Activated CD8-positive, alpha-beta T cell treated with anti-CD3 and anti-CD28 coated beads for 36 hours (primary cell): ENCODE results near the gene PDE9A. TPM values are rescaled to one million over a fixed set of nuclear protein-coding genes. Genes with fewer than 3 reads are reported as not detected.
"Not testable (repeated sequence)": the region's sequence is repeated elsewhere in the genome, so short reads cannot be mapped to it uniquely, and the experiment has no call there.

Experiments used
- ATAC-seq: fragments of 200-7000 bp; cut with Tn5 transposase; one replicate; pipeline ENCODE4 v1.10.0; 2021; ENCODE audit warnings: mild to moderate bottlenecking, moderate library complexity
- CTCF ChIA-PET: fragments of 350-600 bp; sonication (Branson Sonifier 250); formaldehyde crosslinking; loops from one replicate; lab custom pipeline; 2021; ENCODE audit warnings: antibody characterized with exemption; lab: Charles Lee
- POLR2A ChIA-PET: fragments of 350-600 bp; sonication (Branson Sonifier 250); formaldehyde crosslinking; loops from one replicate; lab custom pipeline; 2021; ENCODE audit warnings: antibody characterized with exemption; lab: Charles Lee
- DNase-seq: peaks from one replicate; pipeline ENCODE4 v3.0.0-alpha.2; 2020
- H3K27ac Mint-ChIP-seq: one replicate; pipeline ENCODE4 v1.8.0; 2021; ENCODE audit warnings: mild to moderate bottlenecking, mixed read lengths
- H3K27me3 Mint-ChIP-seq: one replicate; pipeline ENCODE4 v1.8.0; 2021; ENCODE audit warnings: mixed read lengths
- H3K36me3 Mint-ChIP-seq: one replicate; pipeline ENCODE4 v1.8.0; 2021; ENCODE audit warnings: low read depth, mixed read lengths
- H3K4me1 Mint-ChIP-seq: one replicate; pipeline ENCODE4 v1.8.0; 2021; ENCODE audit warnings: low read depth, mixed read lengths
- H3K4me3 Mint-ChIP-seq: one replicate; pipeline ENCODE4 v1.8.0; 2021; ENCODE audit warnings: mild to moderate bottlenecking, moderate library complexity, mixed read lengths
- H3K9me3 Mint-ChIP-seq: one replicate; pipeline ENCODE4 v1.8.0; 2021; ENCODE audit warnings: mixed read lengths
- CTCF ChIP-seq: fragments of 200-600 bp; IDR thresholded peaks from one replicate; pipeline ENCODE4 v1.8.0; 2022; ENCODE audit warnings: antibody characterized with exemption, mild to moderate bottlenecking
- intact Hi-C: fragments of 100-400 bp; cut with micrococcal nuclease; formaldehyde crosslinking; loops from one replicate; pipeline ENCODE4 v1.10.0; 2022
- total RNA-seq, 2 experiments: library from RNA; stranded (reverse); gene quantifications; one replicate each; pipeline ENCODE4 v1.2.3, GENCODE V29; 2021

The PDE9A gene
- total RNA-seq, 2 experiments from 2014 or later: 11.1 to 11.5 TPM

GRCh38 chr21:42796327-42797062 lies 143.1 kb downstream of the PDE9A start:
- Mint-ChIP-seq H3K36me3 (no peaks in the 10 kb centered on the region), H3K9me3 (no peaks in the 10 kb centered on the region), H3K4me3 (no peak overlapping the region), H3K4me1 (peaks cover 10% of the 10 kb centered on the region), H3K27me3 (peaks cover 2% of the 10 kb centered on the region), H3K27ac (no peak overlapping the region)
- intact Hi-C loops: no loop called here
- TF ChIP-seq CTCF: no peak
- ATAC-seq (no peak), DNase-seq (no peak)
- CTCF ChIA-PET: interaction anchor here (1.4 kb wide), 2 partner anchors 21 to 142 kb away, joined by 3 to 5 read pairs; no protein-coding TSS in a partner anchor
- POLR2A ChIA-PET: no interaction called here

GRCh38 chr21:42797522-42797921 lies 144.1 kb downstream of the PDE9A start:
- no peaks in the 10 kb centered on the region for H3K36me3 Mint-ChIP-seq
- intact Hi-C loops: no loop called here
- H3K27me3 Mint-ChIP-seq: peaks cover 2% of the 10 kb centered on the region
- POLR2A ChIA-PET: no interaction called here
- peaks cover 10% of the 10 kb centered on the region for H3K4me1 Mint-ChIP-seq
- H3K9me3 Mint-ChIP-seq: no peaks in the 10 kb centered on the region
- DNase-seq: no peak
- ATAC-seq: no peak
- CTCF ChIA-PET: no interaction called here
- no peak overlapping the region for H3K27ac Mint-ChIP-seq
- no peak for TF ChIP-seq CTCF
- no peak overlapping the region for H3K4me3 Mint-ChIP-seq

GRCh38 chr21:42798106-42798505 lies 144.7 kb downstream of the PDE9A start:
- CTCF ChIA-PET: no interaction called here
- intact Hi-C loops: no loop called here
- ATAC-seq: no peak
- peaks cover 10% of the 10 kb centered on the region for H3K4me1 Mint-ChIP-seq
- no peaks in the 10 kb centered on the region for H3K9me3 Mint-ChIP-seq
- H3K27ac Mint-ChIP-seq: no peak overlapping the region
- no peak overlapping the region for H3K4me3 Mint-ChIP-seq
- peaks cover 2% of the 10 kb centered on the region for H3K27me3 Mint-ChIP-seq
- POLR2A ChIA-PET: interaction anchor here (1.3 kb wide), 1 partner anchor 15 kb away, joined by 4 read pairs; no protein-coding TSS in a partner anchor
- H3K36me3 Mint-ChIP-seq: no peaks in the 10 kb centered on the region
- TF ChIP-seq CTCF: no peak
- DNase-seq: no peak

GRCh38 chr21:42799516-42799915 lies 146.1 kb downstream of the PDE9A start:
- Mint-ChIP-seq H3K27ac (no peak overlapping the region), H3K9me3 (no peaks in the 10 kb centered on the region), H3K27me3 (peaks cover 2% of the 10 kb centered on the region), H3K36me3 (no peaks in the 10 kb centered on the region), H3K4me1 (peaks cover 10% of the 10 kb centered on the region), H3K4me3 (no peak overlapping the region)
- DNase-seq (peak; percentile 54), ATAC-seq (peak; percentile 94)
- CTCF ChIA-PET: no interaction called here
- intact Hi-C loops: no loop called here
- POLR2A ChIA-PET: interaction anchor here (0.7 to 1.3 kb wide), 2 partner anchors 14 to 224 kb away, joined by 3 to 4 read pairs; no protein-coding TSS in a partner anchor
- TF ChIP-seq CTCF: no peak

GRCh38 chr21:42799948-42800347 lies 146.5 kb downstream of the PDE9A start:
- intact Hi-C loops: no loop called here
- Mint-ChIP-seq H3K4me1 (peaks cover 10% of the 10 kb centered on the region), H3K4me3 (no peak overlapping the region), H3K27me3 (peaks cover under 1% of the 10 kb centered on the region), H3K36me3 (no peaks in the 10 kb centered on the region), H3K27ac (no peak overlapping the region), H3K9me3 (no peaks in the 10 kb centered on the region)
- ATAC-seq: peak; percentile 13
- CTCF ChIA-PET: no interaction called here
- TF ChIP-seq CTCF: no peak
- DNase-seq: no peak
- POLR2A ChIA-PET: interaction anchor here (0.7 kb wide), 1 partner anchor 223 kb away, joined by 3 read pairs; no protein-coding TSS in a partner anchor

GRCh38 chr21:42801616-42802015 lies 148.2 kb downstream of the PDE9A start:
- intact Hi-C loops, H3K36me3 Mint-ChIP-seq, H3K27ac Mint-ChIP-seq, H3K9me3 Mint-ChIP-seq, DNase-seq, H3K27me3 Mint-ChIP-seq, ATAC-seq, CTCF ChIA-PET, H3K4me3 Mint-ChIP-seq, POLR2A ChIA-PET: not testable (repeated sequence)
- peaks cover 10% of the 10 kb centered on the region for H3K4me1 Mint-ChIP-seq
